ENCODE data around the gene RNPEP. TPM values are rescaled to one million over a fixed set of nuclear protein-coding genes. Genes with fewer than 3 reads are reported as not detected.

RNPEP gene
- polyA plus RNA-seq, 3 donors, result 108 to 153 (median 127) TPM

- no peak for TF ChIP-seq CTCF (IDR thresholded peaks at IDR 0.05)
- Histone ChIP-seq H3K4me2 (replicated peaks; ENCODE audit: extremely low read depth, low read length, poor library complexity, severe bottlenecking) (no peak overlapping the region), H3K36me3 (replicated peaks in 1 of 2; ENCODE audit: control insufficient read depth in 1 of 2, insufficient read depth in 2 of 2, low read length in 2 of 2) (no peaks in the 10 kb centered on the region), H3K4me1 (ENCODE audit: control insufficient read depth in 1 of 2, insufficient read depth in 2 of 2, low read length in 2 of 2) (no peaks in the 10 kb centered on the region), H3K9ac (ENCODE audit: insufficient read depth, low read length, poor library complexity, severe bottlenecking) (no peak overlapping the region), H3K9me3 (replicated peaks in 1 of 2; ENCODE audit: control insufficient read depth in 1 of 2, insufficient read depth in 1 of 2, low read length in 2 of 2) (no peaks in the 10 kb centered on the region), H3K27ac (ENCODE audit: low read depth in 1 of 2, low read length in 2 of 2) (no peak overlapping the region), H3K4me3 (replicated peaks in 1 of 3; ENCODE audit: low read depth in 2 of 3, low read length in 3 of 3) (no peak overlapping the region), H3K79me2 (ENCODE audit: insufficient read depth, low read length) (no peaks in the 10 kb centered on the region), H3K27me3 (ENCODE audit: control insufficient read depth in 2 of 2, insufficient read depth in 2 of 2, low read length in 2 of 2) (no peaks in the 10 kb centered on the region), H2AFZ (ENCODE audit: insufficient read depth, low read depth, low read length, poor library complexity, severe bottlenecking) (no peak overlapping the region), H4K20me1 (ENCODE audit: insufficient read depth, low read length) (no peaks in the 10 kb centered on the region)
- 93% methylated on average over 3 of the region's 7 CpGs for WGBS (ENCODE audit: insufficient coverage)
- intact Hi-C loops (cut with micrococcal nuclease), result no loop called here
- Mint-ChIP-seq H3K9me3 (peaks cover 0 to 2% (median 0%) of the 10 kb centered on the region in 7 donors), H3K27ac (no peak overlapping the region), H3K36me3 (no peaks in the 10 kb centered on the region), H3K4me3 (no peak overlapping the region), H3K27me3 (ENCODE audit: low read depth in 3 of 3) (peaks cover 5 to 11% (median 9%) of the 10 kb centered on the region in 3 donors), H3K4me1 (no peaks in the 10 kb centered on the region)
- no peak for DNase-seq
Observed at GRCh38 chr1:202034149-202034682, 51.8 kb downstream of the RNPEP start.

DNA sequence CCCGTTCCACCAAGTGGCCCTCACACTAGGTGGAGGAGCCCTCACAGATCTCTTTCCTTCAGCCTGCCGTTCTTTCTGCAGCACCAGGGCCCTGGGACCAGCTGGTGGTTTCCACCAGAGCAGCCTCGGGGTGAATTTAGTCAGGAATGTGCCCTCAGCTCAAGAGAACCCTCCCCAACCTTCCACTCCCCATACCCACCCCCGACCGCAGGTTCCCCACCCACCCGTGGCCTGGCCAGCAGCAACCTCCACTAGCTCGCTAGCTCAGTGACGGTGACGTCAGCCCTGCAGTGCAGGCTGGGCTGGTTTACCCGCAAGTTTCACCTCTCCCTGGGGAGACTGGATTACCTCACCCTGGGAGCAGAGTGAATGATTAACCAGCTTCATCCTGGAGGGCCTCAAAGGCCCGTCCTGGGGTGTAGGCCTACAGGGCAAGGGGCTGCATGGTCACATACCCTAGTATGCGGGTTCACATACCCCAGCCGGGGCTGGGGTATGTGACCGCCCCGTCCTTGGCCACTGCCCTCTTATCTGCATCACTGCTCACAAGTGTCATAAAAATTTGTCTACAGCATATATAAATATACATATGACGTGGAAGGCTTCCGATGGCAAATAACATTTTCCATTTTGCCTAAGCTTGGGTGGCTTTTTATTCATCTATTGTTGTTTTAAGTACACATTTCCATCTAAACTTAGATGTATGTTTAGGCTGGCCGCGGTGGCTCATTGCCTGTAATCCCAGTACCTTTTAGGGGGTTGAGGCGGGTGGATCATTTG, 52.4 kb downstream of the RNPEP start:
- 76% methylated on average over 6 of the region's 20 CpGs for WGBS (ENCODE audit: insufficient coverage)
- H3K27ac Mint-ChIP-seq, result no peak overlapping the region
- no peak overlapping the region for H3K4me2 ChIP-seq (replicated peaks; ENCODE audit: extremely low read depth, low read length, poor library complexity, severe bottlenecking)

More for the DNA sequence above, 52.4 kb downstream of the RNPEP start:
- Mint-ChIP-seq H3K4me1 (no peaks in the 10 kb centered on the region), H3K4me3 (no peak overlapping the region), H3K27me3 (ENCODE audit: low read depth in 3 of 3) (peaks cover 9 to 11% (median 9%) of the 10 kb centered on the region in 3 donors), H3K9me3 (peaks cover 0 to 2% (median 0%) of the 10 kb centered on the region in 7 donors), H3K36me3 (no peaks in the 10 kb centered on the region)
- Histone ChIP-seq H4K20me1 (ENCODE audit: insufficient read depth, low read length) (no peaks in the 10 kb centered on the region), H2AFZ (ENCODE audit: insufficient read depth, low read depth, low read length, poor library complexity, severe bottlenecking) (no peak overlapping the region), H3K9me3 (replicated peaks in 1 of 2; ENCODE audit: control insufficient read depth in 1 of 2, insufficient read depth in 1 of 2, low read length in 2 of 2) (no peaks in the 10 kb centered on the region), H3K4me3 (replicated peaks in 1 of 3; ENCODE audit: low read depth in 2 of 3, low read length in 3 of 3) (no peak overlapping the region), H3K4me1 (ENCODE audit: control insufficient read depth in 1 of 2, insufficient read depth in 2 of 2, low read length in 2 of 2) (no peaks in the 10 kb centered on the region), H3K27me3 (ENCODE audit: control insufficient read depth in 2 of 2, insufficient read depth in 2 of 2, low read length in 2 of 2) (no peaks in the 10 kb centered on the region), H3K79me2 (ENCODE audit: insufficient read depth, low read length) (no peaks in the 10 kb centered on the region), H3K27ac (ENCODE audit: low read depth in 1 of 2, low read length in 2 of 2) (no peak overlapping the region), H3K9ac (ENCODE audit: insufficient read depth, low read length, poor library complexity, severe bottlenecking) (no peak overlapping the region), H3K36me3 (replicated peaks in 1 of 2; ENCODE audit: control insufficient read depth in 1 of 2, insufficient read depth in 2 of 2, low read length in 2 of 2) (no peaks in the 10 kb centered on the region)
- DNase-seq, result no peak
- no peak for TF ChIP-seq CTCF (IDR thresholded peaks at IDR 0.05)
- intact Hi-C loops (cut with micrococcal nuclease), result no loop called here

All from CD14-positive monocyte (primary cell).